ENCODE results near the gene BORCS6.

BORCS6 gene

DNA sequence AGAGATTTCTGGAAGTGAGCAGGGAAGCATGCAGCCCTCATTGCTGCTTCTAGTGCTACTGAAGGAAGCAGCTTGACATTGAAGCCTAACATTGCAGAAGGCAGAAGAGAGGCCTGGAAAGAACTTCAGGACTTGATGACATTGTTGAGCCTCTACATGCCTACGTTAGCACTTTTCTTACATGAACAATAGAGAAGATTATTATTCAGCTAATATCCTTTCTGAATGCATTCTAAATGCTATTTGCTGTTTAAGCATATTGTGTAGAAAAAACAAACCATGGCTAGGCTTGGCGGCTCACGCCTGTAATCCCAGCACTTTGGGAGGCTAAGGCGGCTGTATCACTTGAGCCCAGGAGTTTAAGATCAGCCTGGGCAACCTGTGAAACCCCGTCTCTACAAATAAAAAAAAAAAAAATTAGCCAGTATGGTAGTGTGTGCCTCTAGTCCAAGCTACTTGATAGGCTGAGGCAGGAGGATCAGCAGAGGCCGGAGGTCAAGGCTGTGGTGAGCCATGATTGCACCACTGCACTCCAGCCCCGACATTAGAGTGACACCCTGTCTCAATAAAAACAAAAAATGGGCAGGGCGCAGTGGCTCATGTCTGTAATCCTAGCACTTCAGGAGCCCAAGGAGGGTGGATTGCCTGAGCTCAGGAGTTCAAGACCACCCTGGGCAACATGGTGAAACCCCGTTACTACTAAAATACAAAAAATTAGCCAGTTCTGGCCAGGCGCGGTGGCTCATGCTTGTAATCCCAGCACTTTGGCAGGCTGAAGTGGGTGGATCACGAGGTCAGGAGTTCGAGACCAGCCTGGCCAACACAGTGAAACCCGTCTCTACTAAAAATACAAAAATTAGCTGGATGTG lies 22.6 kb upstream of the BORCS6 start:
- H3K27me3 Mint-ChIP-seq (ENCODE audit: low read depth), result peaks cover 3% of the 10 kb centered on the region
- H3K4me1 Mint-ChIP-seq, result peaks cover 18% of the 10 kb centered on the region
- H3K9me3 Mint-ChIP-seq, result no peaks in the 10 kb centered on the region
- no peak overlapping the region for H3K27ac Mint-ChIP-seq
- peaks cover under 1% of the 10 kb centered on the region for H3K36me3 Mint-ChIP-seq (ENCODE audit: low read depth)
- H3K4me3 Mint-ChIP-seq, result peak overlapping the region in 1 of 3 experiments; percentile 0
- TF ChIP-seq, protein P1, sequence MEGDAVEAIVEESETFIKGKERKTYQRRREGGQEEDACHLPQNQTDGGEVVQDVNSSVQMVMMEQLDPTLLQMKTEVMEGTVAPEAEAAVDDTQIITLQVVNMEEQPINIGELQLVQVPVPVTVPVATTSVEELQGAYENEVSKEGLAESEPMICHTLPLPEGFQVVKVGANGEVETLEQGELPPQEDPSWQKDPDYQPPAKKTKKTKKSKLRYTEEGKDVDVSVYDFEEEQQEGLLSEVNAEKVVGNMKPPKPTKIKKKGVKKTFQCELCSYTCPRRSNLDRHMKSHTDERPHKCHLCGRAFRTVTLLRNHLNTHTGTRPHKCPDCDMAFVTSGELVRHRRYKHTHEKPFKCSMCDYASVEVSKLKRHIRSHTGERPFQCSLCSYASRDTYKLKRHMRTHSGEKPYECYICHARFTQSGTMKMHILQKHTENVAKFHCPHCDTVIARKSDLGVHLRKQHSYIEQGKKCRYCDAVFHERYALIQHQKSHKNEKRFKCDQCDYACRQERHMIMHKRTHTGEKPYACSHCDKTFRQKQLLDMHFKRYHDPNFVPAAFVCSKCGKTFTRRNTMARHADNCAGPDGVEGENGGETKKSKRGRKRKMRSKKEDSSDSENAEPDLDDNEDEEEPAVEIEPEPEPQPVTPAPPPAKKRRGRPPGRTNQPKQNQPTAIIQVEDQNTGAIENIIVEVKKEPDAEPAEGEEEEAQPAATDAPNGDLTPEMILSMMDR (IDR thresholded peaks at IDR 0.05; ENCODE audit: unreplicated experiment in 3 of 3), result no peak

GRCh38 chr17:8210761-8211458 lies 20.9 kb upstream of the BORCS6 start:
- Mint-ChIP-seq H3K4me3 (peak overlapping the region; percentile 90 to 95 (median 93)), H3K27ac (peak overlapping the region; percentile 72 to 91 (median 83)), H3K9me3 (no peaks in the 10 kb centered on the region), H3K27me3 (ENCODE audit: low read depth) (peaks cover 3% of the 10 kb centered on the region), H3K36me3 (ENCODE audit: low read depth) (peaks cover 13% of the 10 kb centered on the region), H3K4me1 (peaks cover 18% of the 10 kb centered on the region)
- TF ChIP-seq, protein P1 (IDR thresholded peaks at IDR 0.05; ENCODE audit: unreplicated experiment in 3 of 3), result no peak

DNA sequence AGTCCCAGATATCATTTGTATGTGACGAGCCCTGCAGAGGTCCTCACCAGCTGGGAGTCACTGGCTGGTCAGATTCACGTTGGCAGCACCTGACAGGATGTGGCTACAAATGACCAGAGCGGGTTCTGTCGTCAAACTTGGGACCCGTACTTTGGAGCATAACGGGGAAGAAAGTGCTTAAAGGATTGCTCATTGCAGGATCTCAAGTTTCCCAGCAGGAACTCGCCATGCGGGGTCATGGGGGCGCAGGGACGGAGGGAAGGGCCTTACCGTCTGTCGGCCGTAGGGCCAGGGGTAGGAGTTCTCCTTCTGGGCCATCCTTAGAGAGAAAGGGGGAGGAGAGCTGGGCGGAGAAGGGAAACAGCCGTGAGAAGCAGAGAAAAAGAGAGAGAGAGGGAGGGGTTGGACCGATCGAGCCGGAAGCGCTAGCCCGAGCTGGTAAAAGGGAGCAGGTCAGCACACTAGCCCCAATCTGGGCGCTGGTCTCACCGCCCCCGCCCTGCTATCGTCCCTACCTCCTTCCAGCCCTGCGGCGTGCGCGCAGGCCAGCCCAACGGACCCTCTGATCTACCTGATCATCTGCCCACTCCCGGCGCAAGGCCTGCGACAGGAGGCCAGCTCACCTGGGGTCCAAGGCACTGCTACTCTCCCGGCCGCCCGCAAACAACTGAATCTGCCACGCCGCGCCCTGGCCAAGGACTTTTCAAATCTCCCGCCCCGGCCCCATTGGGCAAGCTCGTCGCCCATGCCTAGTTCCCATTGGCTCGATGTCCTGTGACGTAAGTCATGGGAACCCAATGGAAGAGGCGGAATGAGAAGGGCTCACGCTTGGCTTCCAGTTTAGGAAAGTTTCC lies 20.2 kb upstream of the BORCS6 start, which contains the start of gene AURKB:
Gene AURKB, minus strand, starts transcription at position 669 of the 854 bp plus-strand sequence. Its CDS starts 351 bp downstream, at position 318.
- TF ChIP-seq, protein P1 (IDR thresholded peaks at IDR 0.05; ENCODE audit: unreplicated experiment in 3 of 3), result no peak
- H3K4me3 Mint-ChIP-seq, result peak within 1 kb of the TSS; percentile 90 to 95 (median 93)
- H3K27me3 Mint-ChIP-seq (ENCODE audit: low read depth), result peaks cover 3% of the 10 kb centered on the region
- no peaks in the 10 kb centered on the region for H3K9me3 Mint-ChIP-seq
- H3K4me1 Mint-ChIP-seq, result peaks cover 18% of the 10 kb centered on the region
- H3K36me3 Mint-ChIP-seq (ENCODE audit: low read depth), result peaks cover 16% of the 10 kb centered on the region
- peak within 1 kb of the TSS; percentile 72 to 91 (median 83) for H3K27ac Mint-ChIP-seq

- Mint-ChIP-seq H3K27me3 (ENCODE audit: low read depth) (no peaks in the 10 kb centered on the region), H3K36me3 (ENCODE audit: low read depth) (peaks cover 33% of the 10 kb centered on the region), H3K27ac (peak overlapping the region in 1 of 3 experiments; percentile 31), H3K4me3 (peak overlapping the region; percentile 17 to 78 (median 61)), H3K9me3 (no peaks in the 10 kb centered on the region), H3K4me1 (peaks cover 18% of the 10 kb centered on the region)
- TF ChIP-seq, protein P1 (IDR thresholded peaks at IDR 0.05; ENCODE audit: unreplicated experiment in 3 of 3), result no peak
Observed at GRCh38 chr17:8206536-8206935, 16.6 kb upstream of the BORCS6 start.

- Mint-ChIP-seq H3K4me1 (peaks cover 11% of the 10 kb centered on the region), H3K4me3 (peak overlapping the region in 1 of 3 experiments; percentile 15), H3K27me3 (ENCODE audit: low read depth) (no peaks in the 10 kb centered on the region), H3K27ac (no peak overlapping the region), H3K9me3 (peaks cover 3% of the 10 kb centered on the region), H3K36me3 (ENCODE audit: low read depth) (peaks cover 33% of the 10 kb centered on the region)
- TF ChIP-seq, protein P1 (IDR thresholded peaks at IDR 0.05; ENCODE audit: unreplicated experiment in 3 of 3), result no peak
Observed at GRCh38 chr17:8204761-8205555, 15.0 kb upstream of the BORCS6 start.

Measured in nephron (organoid).